K562 (cell line): ENCODE results near the gene DNMT3A. TPM values are rescaled to one million over a fixed set of nuclear protein-coding genes. Genes with fewer than 3 reads are reported as not detected.

Source experiments
- ATAC-seq: fragments of 200-7000 bp; cut with Tn5 transposase; 3 replicates; pipeline ENCODE4 v1.9.1; 2020; ENCODE audit warnings: moderate library complexity
- BruUV-seq: library from RNA; stranded (reverse); fragments of 400-500 nt; replicated peaks from 2 replicates; lab custom pipeline; 2021; lab: Mats Ljungman, UMichigan
- CTCF ChIA-PET: fragments of 300-600 bp; formaldehyde crosslinking; extraction: SDS; loops from one replicate; lab custom pipeline; 2021; ENCODE audit warnings: low intra/inter-chr PET ratio; lab: Yijun Ruan, JAX
- POLR2A ChIA-PET: fragments of 300-600, 350-650 bp; sonication (Branson Sonifier 250); formaldehyde crosslinking; extraction: SDS; loops from one replicate; lab custom pipeline; 2021; ENCODE audit warnings: antibody characterized with exemption, inconsistent platforms; lab: Yijun Ruan, JAX
- DNase-seq, 4 experiments: peaks; one replicate each; pipeline versions ENCODE4 v3.0.0 to v3.0.0-alpha.2; 2011 to 2018; ENCODE audit warnings: low spot score in 3 of 4, mixed read lengths in 3 of 4; ENCODE audit errors: extremely low read depth in 1 of 4
- FAIRE-seq: peaks from 2 replicates; lab custom pipeline; 2011; peaks lifted over from hg19 to GRCh38; lab: Jason Lieb, UNC
- H2AFZ ChIP-seq: 2 replicates; pipeline ENCODE4 v1.6.0; 2011; ENCODE audit warnings: low read depth, low read length, control low read depth, inconsistent platforms
- H3K27ac ChIP-seq: fragments of 200-600 bp; 3 replicates; pipeline ENCODE4 v1.8.0; 2011; ENCODE audit warnings: low read depth, mild to moderate bottlenecking, control low read depth, inconsistent platforms, low read length, moderate library complexity, mixed read lengths; ENCODE audit errors: extremely low read depth
- H3K27me3 ChIP-seq, 2 experiments: fragments of 300-600 bp in 1 of 2; 2 replicates in 1 of 2; 3 replicates in 1 of 2; pipeline versions ENCODE4 v1.6.0 to v1.8.0; 2011; ENCODE audit warnings: inconsistent platforms in 2 of 2, low read length in 2 of 2, mild to moderate bottlenecking in 1 of 2, mixed read lengths in 1 of 2, moderate library complexity in 1 of 2; ENCODE audit not compliant: control insufficient read depth in 2 of 2, insufficient read depth in 2 of 2
- H3K36me3 ChIP-seq: fragments of 300-600 bp; 3 replicates; pipeline ENCODE4 v1.8.0; 2011; ENCODE audit warnings: mild to moderate bottlenecking, low read length, inconsistent platforms; ENCODE audit not compliant: control insufficient read depth, insufficient read depth
- H3K4me1 ChIP-seq, 2 experiments: fragments of 200-600 bp in 1 of 2; replicated peaks in 1 of 2; 2 replicates in 1 of 2; 3 replicates in 1 of 2; pipeline versions ENCODE4 v1.5.1 to v1.8.0; 2011; ENCODE audit warnings: inconsistent platforms in 2 of 2, low read length in 2 of 2, mild to moderate bottlenecking in 1 of 2, mixed read lengths in 1 of 2, moderate library complexity in 1 of 2; ENCODE audit not compliant: control insufficient read depth in 2 of 2, insufficient read depth in 2 of 2
- H3K4me2 ChIP-seq: 2 replicates; pipeline ENCODE4 v1.6.1; 2011; ENCODE audit warnings: low read length, control low read depth, inconsistent platforms, mixed read lengths; ENCODE audit not compliant: insufficient read depth
- H3K4me3 ChIP-seq: fragments of 200-600 bp; sonication (generic), shearing (Covaris generic); 2 replicates; pipeline ENCODE4 v1.5.1; 2016; ENCODE audit warnings: control low read depth, inconsistent platforms
- H3K79me2 ChIP-seq: fragments of 200-600 bp; 3 replicates; pipeline ENCODE4 v1.8.0; 2011; ENCODE audit warnings: low read length, inconsistent platforms; ENCODE audit not compliant: control insufficient read depth, insufficient read depth
- H3K9ac ChIP-seq, 2 experiments: 2 replicates each; pipeline versions ENCODE4 v1.6.0 to v1.6.1; 2011; ENCODE audit warnings: low read depth in 2 of 2, low read length in 2 of 2, control low read depth in 1 of 2, inconsistent platforms in 1 of 2, mild to moderate bottlenecking in 1 of 2, mixed read lengths in 1 of 2; ENCODE audit not compliant: insufficient read depth in 1 of 2
- H3K9me1 ChIP-seq: one replicate; pipeline ENCODE4 v1.6.0; 2011; ENCODE audit warnings: inconsistent platforms, mild to moderate bottlenecking, low read length, moderate library complexity; ENCODE audit not compliant: control insufficient read depth, insufficient read depth
- H3K9me3 ChIP-seq: replicated peaks from 2 replicates; pipeline ENCODE4 v1.5.1; 2011; ENCODE audit warnings: low read depth, low read length, inconsistent platforms; ENCODE audit not compliant: control insufficient read depth, insufficient read depth
- H4K20me1 ChIP-seq: replicated peaks from 2 replicates; pipeline ENCODE4 v1.6.1; 2011; ENCODE audit warnings: low read length, inconsistent platforms, mixed read lengths; ENCODE audit not compliant: control insufficient read depth, insufficient read depth
- BRD4 ChIP-seq: fragments of 200-600 bp; sonication (generic); IDR thresholded peaks from 2 replicates; pipeline ENCODE4 v1.6.1; 2017; ENCODE audit warnings: inconsistent platforms
- CBX3 ChIP-seq, 2 experiments: IDR thresholded peaks; 1 replicate in 1 of 2; 2 replicates in 1 of 2; pipeline ENCODE4 v1.6.1; 2012; ENCODE audit warnings: inconsistent platforms in 2 of 2, low read length in 2 of 2, borderline replicate concordance in 1 of 2, control low read depth in 1 of 2
- E2F6 ChIP-seq, 2 experiments: IDR thresholded peaks; 2 replicates each; pipeline ENCODE4 v1.6.1; 2011; ENCODE audit warnings: borderline replicate concordance in 1 of 2, control low read depth in 1 of 2, low read depth in 1 of 2, low read length in 1 of 2, mild to moderate bottlenecking in 1 of 2, mixed read lengths in 1 of 2, moderate library complexity in 1 of 2; ENCODE audit not compliant: insufficient read depth in 1 of 2, insufficient read length in 1 of 2, poor library complexity in 1 of 2, severe bottlenecking in 1 of 2; ENCODE audit errors: extremely low read depth in 1 of 2
- KDM1A ChIP-seq, 2 experiments: fragments of 450-650 bp; IDR thresholded peaks; 2 replicates each; pipeline ENCODE4 v1.6.1; 2016; ENCODE audit warnings: mild to moderate bottlenecking in 2 of 2
- MEF2D ChIP-seq: conservative IDR thresholded peaks from 2 replicates; pipeline ENCODE4 v1.6.1; 2016; ENCODE audit warnings: low read depth, missing genetic modification characterization, missing compliant biosample characterization
- ZNF324 ChIP-seq: fragments of 250-450 bp; sonication (Bioruptor Pico); IDR thresholded peaks from 2 replicates; pipeline ENCODE4 v1.4.0; 2020; ENCODE audit warnings: mild to moderate bottlenecking
- whole genome bisulfite sequencing: fragments of 100-300 bp; shearing (Covaris generic); methylation state at CpG from one replicate; pipeline ENCODE4 v1.1.6; 2016; ENCODE audit warnings: low coverage, mixed read lengths; ENCODE audit not compliant: insufficient coverage; ENCODE audit errors: missing lambda C conversion rate; 5-methylcytosine and 5-hydroxymethylcytosine counted together
- in situ Hi-C: fragments of 300-500 bp; cut with MboI; formaldehyde crosslinking; loops from 4 replicates; pipeline ENCODE4 v1.15.0; 2018; ENCODE audit warnings: inconsistent platforms, mixed read lengths
- intact Hi-C: fragments of 100-400 bp; cut with micrococcal nuclease; formaldehyde crosslinking; loops from 2 replicates; pipeline ENCODE4 v1.14.2; 2022
- polyA plus RNA-seq, 8 experiments: library from polyadenylated mRNA; depleted of rRNA in 4 of 8; stranded (reverse) in 5 of 8; unstranded in 3 of 8; fragments of >200 nt; fragmentation: Nextera tagmentation in 2 of 8; fragmentation: Illumina TruSeq in 1 of 8; extraction: Ambion mirVana in 2 of 8; extraction: Trizol in 1 of 8; gene quantifications; 2 replicates each; pipeline versions ENCODE4 v1.2.1 to v1.2.3, GENCODE V29; 2011 to 2014; ENCODE audit warnings: inconsistent platforms in 1 of 8, missing spikeins in 1 of 8
- total RNA-seq, 7 experiments: library from RNA; depleted of rRNA in 6 of 7; stranded (reverse); fragments of >200 nt in 6 of 7; fragmentation: Illumina TruSeq in 2 of 7; extraction: Trizol in 2 of 7; gene quantifications; 2 replicates each; pipeline versions ENCODE4 v1.2.1 to v1.2.3, GENCODE V29; 2011 to 2021; ENCODE audit warnings: low replicate concordance in 1 of 7
- TF ChIP-seq, protein P1 (sequence below): fragments of 450-650 bp; IDR thresholded peaks from 2 replicates; pipeline ENCODE4 v1.7.1; 2018; ENCODE audit warnings: mild to moderate bottlenecking, low read depth; ENCODE audit not compliant: partially characterized antibody
- TF ChIP-seq, protein P2 (sequence below): sonication (generic); formaldehyde crosslinking; IDR thresholded peaks from 2 replicates; pipeline ENCODE4 v1.5.0; 2020; ENCODE audit warnings: missing genetic modification reagents
- TF ChIP-seq, protein P3 (sequence below): fragments of 250-450 bp; sonication (Bioruptor Pico); IDR thresholded peaks from 2 replicates; pipeline ENCODE4 v1.5.0; 2021; ENCODE audit warnings: mild to moderate bottlenecking, borderline replicate concordance
- TF ChIP-seq, protein P4 (sequence below): fragments of 250-450 bp; sonication (Bioruptor Pico); IDR thresholded peaks from 2 replicates; pipeline ENCODE4 v1.9.0; 2021; ENCODE audit warnings: mild to moderate bottlenecking, inconsistent platforms

DNMT3A gene
- total and polyA plus RNA-seq, 9 of the 15 experiments (the other 6 are each of a cell fraction or from before 2014, with no cell fraction given) = 3.0 to 16.0 (median 6.1) TPM

GRCh38 chr2:25309402-25309801 is 32.3 kb downstream of the DNMT3A start (continued):
- TF ChIP-seq, protein P1, sequence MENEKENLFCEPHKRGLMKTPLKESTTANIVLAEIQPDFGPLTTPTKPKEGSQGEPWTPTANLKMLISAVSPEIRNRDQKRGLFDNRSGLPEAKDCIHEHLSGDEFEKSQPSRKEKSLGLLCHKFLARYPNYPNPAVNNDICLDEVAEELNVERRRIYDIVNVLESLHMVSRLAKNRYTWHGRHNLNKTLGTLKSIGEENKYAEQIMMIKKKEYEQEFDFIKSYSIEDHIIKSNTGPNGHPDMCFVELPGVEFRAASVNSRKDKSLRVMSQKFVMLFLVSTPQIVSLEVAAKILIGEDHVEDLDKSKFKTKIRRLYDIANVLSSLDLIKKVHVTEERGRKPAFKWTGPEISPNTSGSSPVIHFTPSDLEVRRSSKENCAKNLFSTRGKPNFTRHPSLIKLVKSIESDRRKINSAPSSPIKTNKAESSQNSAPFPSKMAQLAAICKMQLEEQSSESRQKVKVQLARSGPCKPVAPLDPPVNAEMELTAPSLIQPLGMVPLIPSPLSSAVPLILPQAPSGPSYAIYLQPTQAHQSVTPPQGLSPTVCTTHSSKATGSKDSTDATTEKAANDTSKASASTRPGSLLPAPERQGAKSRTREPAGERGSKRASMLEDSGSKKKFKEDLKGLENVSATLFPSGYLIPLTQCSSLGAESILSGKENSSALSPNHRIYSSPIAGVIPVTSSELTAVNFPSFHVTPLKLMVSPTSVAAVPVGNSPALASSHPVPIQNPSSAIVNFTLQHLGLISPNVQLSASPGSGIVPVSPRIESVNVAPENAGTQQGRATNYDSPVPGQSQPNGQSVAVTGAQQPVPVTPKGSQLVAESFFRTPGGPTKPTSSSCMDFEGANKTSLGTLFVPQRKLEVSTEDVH = no peak

- Histone ChIP-seq H3K9me1 (no peaks in the 10 kb centered on the region), H3K36me3 (no peaks in the 10 kb centered on the region), H3K79me2 (no peaks in the 10 kb centered on the region), H4K20me1 (peaks cover 18% of the 10 kb centered on the region), H2AFZ (no peak overlapping the region), H3K4me1 (peaks cover 0 to 19% of the 10 kb centered on the region in 2 experiments; a peak in 2 of 5 replicates), H3K4me3 (no peak overlapping the region), H3K4me2 (no peak overlapping the region), H3K9me3 (no peaks in the 10 kb centered on the region), H3K9ac (no peak overlapping the region), H3K27ac (no peak overlapping the region), H3K27me3 (peaks cover 15 to 58% of the 10 kb centered on the region in 2 experiments)
- ChIA-PET POLR2A (no interaction called here), CTCF (interaction anchor here (0.5 kb wide), 1 partner anchor 212 kb away, joined by 3 read pairs; no protein-coding TSS in a partner anchor)
- BruUV-seq = no TSS peak
- in situ Hi-C loops (no loop called here), intact Hi-C loops (loop anchor here (5.0 to 10.0 kb wide), 2 partner anchors 214 to 356 kb away; no protein-coding TSS in a partner anchor)
- 30% methylated on average over 5 of the region's 6 CpGs for WGBS
- ATAC-seq (no peak), DNase-seq (no peak), FAIRE-seq (no peak)
- no peak for TF ChIP-seq KDM1A (IDR thresholded peaks at IDR 0.05)
- TF ChIP-seq, protein P2, sequence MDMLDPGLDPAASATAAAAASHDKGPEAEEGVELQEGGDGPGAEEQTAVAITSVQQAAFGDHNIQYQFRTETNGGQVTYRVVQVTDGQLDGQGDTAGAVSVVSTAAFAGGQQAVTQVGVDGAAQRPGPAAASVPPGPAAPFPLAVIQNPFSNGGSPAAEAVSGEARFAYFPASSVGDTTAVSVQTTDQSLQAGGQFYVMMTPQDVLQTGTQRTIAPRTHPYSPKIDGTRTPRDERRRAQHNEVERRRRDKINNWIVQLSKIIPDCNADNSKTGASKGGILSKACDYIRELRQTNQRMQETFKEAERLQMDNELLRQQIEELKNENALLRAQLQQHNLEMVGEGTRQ (CRISPR knock-in tag) = no peak
- TF ChIP-seq E2F6 (IDR thresholded peaks at IDR 0.05; ENCODE audit: borderline replicate concordance in 1 of 2, extremely low read depth in 1 of 2, insufficient read depth in 1 of 2, insufficient read length in 1 of 2, low read depth in 1 of 2, low read length in 1 of 2, poor library complexity in 1 of 2, severe bottlenecking in 1 of 2) = no peak
- TF ChIP-seq ZNF324 = no peak
- TF ChIP-seq, protein P3, sequence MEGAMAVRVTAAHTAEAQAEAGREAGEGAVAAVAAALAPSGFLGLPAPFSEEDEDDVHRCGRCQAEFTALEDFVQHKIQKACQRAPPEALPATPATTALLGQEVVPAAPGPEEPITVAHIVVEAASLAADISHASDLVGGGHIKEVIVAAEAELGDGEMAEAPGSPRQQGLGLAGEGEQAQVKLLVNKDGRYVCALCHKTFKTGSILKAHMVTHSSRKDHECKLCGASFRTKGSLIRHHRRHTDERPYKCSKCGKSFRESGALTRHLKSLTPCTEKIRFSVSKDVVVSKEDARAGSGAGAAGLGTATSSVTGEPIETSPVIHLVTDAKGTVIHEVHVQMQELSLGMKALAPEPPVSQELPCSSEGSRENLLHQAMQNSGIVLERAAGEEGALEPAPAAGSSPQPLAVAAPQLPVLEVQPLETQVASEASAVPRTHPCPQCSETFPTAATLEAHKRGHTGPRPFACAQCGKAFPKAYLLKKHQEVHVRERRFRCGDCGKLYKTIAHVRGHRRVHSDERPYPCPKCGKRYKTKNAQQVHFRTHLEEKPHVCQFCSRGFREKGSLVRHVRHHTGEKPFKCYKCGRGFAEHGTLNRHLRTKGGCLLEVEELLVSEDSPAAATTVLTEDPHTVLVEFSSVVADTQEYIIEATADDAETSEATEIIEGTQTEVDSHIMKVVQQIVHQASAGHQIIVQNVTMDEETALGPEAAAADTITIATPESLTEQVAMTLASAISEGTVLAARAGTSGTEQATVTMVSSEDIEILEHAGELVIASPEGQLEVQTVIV (CRISPR knock-in tag) = no peak
- TF ChIP-seq BRD4 = no peak
- TF ChIP-seq CBX3 (IDR thresholded peaks at IDR 0.05; ENCODE audit: borderline replicate concordance in 1 of 2, low read length in 2 of 2) = no peak
- TF ChIP-seq, protein P4, sequence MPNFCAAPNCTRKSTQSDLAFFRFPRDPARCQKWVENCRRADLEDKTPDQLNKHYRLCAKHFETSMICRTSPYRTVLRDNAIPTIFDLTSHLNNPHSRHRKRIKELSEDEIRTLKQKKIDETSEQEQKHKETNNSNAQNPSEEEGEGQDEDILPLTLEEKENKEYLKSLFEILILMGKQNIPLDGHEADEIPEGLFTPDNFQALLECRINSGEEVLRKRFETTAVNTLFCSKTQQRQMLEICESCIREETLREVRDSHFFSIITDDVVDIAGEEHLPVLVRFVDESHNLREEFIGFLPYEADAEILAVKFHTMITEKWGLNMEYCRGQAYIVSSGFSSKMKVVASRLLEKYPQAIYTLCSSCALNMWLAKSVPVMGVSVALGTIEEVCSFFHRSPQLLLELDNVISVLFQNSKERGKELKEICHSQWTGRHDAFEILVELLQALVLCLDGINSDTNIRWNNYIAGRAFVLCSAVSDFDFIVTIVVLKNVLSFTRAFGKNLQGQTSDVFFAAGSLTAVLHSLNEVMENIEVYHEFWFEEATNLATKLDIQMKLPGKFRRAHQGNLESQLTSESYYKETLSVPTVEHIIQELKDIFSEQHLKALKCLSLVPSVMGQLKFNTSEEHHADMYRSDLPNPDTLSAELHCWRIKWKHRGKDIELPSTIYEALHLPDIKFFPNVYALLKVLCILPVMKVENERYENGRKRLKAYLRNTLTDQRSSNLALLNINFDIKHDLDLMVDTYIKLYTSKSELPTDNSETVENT = no peak
- no peak for TF ChIP-seq MEF2D
Measured at GRCh38 chr2:25308599-25308998, 33.1 kb downstream of the DNMT3A start.
